GM23248 (cell line): Measurements from ENCODE around the gene CEMIP2.

Source experiments
- EZH2 ChIP-seq: fragments of 200-600 bp; sonication (generic); IDR thresholded peaks from 2 replicates; pipeline ENCODE4 v1.6.1; 2018; ENCODE audit warnings: antibody characterized with exemption, mild to moderate bottlenecking; ENCODE audit not compliant: insufficient read depth, poor library complexity, severe bottlenecking
- EZH2phosphoT487 ChIP-seq: fragments of 200-600 bp; sonication (generic); IDR thresholded peaks from 2 replicates; pipeline ENCODE4 v1.6.1; 2018; ENCODE audit warnings: antibody characterized with exemption, moderate library complexity, mild to moderate bottlenecking, low read depth; ENCODE audit not compliant: insufficient read depth

DNA sequence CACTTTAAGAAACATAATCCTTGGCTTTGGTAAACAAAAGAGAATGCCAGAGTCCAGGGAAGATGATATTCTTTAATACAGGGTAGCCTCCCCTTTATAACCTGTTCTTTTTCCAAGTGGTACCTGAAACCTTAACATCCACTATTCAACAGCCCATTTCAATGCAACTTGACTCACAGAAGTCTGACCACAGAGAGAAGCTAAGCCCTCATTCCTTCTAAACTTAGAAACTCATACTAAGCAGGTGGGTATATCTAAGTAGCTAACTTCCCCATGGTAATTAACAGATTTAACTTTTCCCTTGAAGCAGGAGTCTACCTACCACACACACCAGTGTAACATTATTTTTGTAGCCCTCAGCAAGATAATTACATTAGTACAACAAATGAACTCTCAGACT, 91.9 kb downstream of the CEMIP2 start:
- TF ChIP-seq EZH2 (no peak), EZH2phosphoT487 (no peak)
